ENCODE results near the gene SPEM1.

DNA sequence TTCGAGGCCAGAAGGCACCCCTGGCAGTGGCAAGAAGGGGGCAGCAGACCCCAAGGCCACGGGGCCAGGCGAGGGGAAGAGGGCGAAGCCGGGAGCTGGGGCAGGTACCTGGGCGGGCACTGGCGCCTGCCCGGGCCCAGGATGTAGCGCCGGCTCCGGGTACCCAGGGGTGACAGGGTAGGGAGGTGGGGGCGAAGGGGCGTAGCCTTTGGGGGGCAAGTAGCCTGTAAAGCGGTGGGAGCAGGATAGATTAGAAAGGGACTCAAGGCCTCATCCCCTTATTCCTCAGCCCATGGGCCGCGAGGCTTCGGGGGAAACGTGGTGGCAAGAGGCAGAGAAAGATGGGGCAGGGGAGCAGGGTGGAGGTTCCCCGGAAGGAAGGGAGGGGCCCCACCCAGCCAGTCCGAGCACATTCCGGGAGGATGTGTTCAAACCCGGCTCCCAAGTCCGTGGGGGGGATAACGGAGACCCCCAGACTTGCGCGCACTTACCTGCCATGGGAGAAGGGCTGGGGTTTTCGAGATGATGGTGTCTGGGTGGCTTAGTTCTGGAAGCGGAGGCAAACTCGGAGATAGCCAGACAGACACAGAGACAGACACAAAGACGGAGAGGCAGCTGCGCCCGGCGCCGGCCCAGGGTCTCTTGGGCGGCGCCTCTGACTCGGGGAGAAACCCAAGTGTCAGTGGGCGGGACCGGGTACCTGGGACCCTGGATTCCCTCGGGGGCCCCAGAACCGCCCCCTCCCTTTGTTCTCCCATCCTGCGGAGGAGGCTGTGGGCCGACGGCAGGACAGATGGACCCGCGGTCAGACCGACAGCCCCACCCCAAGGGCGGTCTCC, 26.3 kb upstream of the SPEM1 start:
- TF ChIP-seq, protein P1, sequence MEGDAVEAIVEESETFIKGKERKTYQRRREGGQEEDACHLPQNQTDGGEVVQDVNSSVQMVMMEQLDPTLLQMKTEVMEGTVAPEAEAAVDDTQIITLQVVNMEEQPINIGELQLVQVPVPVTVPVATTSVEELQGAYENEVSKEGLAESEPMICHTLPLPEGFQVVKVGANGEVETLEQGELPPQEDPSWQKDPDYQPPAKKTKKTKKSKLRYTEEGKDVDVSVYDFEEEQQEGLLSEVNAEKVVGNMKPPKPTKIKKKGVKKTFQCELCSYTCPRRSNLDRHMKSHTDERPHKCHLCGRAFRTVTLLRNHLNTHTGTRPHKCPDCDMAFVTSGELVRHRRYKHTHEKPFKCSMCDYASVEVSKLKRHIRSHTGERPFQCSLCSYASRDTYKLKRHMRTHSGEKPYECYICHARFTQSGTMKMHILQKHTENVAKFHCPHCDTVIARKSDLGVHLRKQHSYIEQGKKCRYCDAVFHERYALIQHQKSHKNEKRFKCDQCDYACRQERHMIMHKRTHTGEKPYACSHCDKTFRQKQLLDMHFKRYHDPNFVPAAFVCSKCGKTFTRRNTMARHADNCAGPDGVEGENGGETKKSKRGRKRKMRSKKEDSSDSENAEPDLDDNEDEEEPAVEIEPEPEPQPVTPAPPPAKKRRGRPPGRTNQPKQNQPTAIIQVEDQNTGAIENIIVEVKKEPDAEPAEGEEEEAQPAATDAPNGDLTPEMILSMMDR (IDR thresholded peaks at IDR 0.05) = no peak
- no peak for TF ChIP-seq POLR2A (IDR thresholded peaks at IDR 0.05)
